GM23248 (cell line): ENCODE results near the gene STXBP4.

Source experiments
- EZH2 ChIP-seq: fragments of 200-600 bp; sonication (generic); IDR thresholded peaks from 2 replicates; pipeline ENCODE4 v1.6.1; 2018; ENCODE audit warnings: antibody characterized with exemption, mild to moderate bottlenecking; ENCODE audit not compliant: insufficient read depth, poor library complexity, severe bottlenecking
- EZH2phosphoT487 ChIP-seq: fragments of 200-600 bp; sonication (generic); IDR thresholded peaks from 2 replicates; pipeline ENCODE4 v1.6.1; 2018; ENCODE audit warnings: antibody characterized with exemption, moderate library complexity, mild to moderate bottlenecking, low read depth; ENCODE audit not compliant: insufficient read depth

GRCh38 chr17:54968988-54969332 is 395 bp downstream of the STXBP4 start:
- no peak for TF ChIP-seq EZH2
- no peak for TF ChIP-seq EZH2phosphoT487
